ENCODE measurements around the gene RSPO4.

GRCh38 chr20:977021-977420 is 25.1 kb downstream of the RSPO4 start:
- no peak for TF ChIP-seq CTCF (conservative IDR thresholded peaks at IDR 0.05)
- no peak for TF ChIP-seq EZH2 (IDR thresholded peaks at IDR 0.05; ENCODE audit: low read depth)

All from PC-9 (cell line).